ENCODE data around the gene POU4F1. TPM values are rescaled to one million over a fixed set of nuclear protein-coding genes. Genes with fewer than 3 reads are reported as not detected.

The POU4F1 gene
- total and polyA plus RNA-seq, 5 experiments from 2014 or later: not detected

- DNase-seq (no peak), ATAC-seq (no peak)
- H3K4me3 Mint-ChIP-seq: no peak overlapping the region
- H3K9me3 Mint-ChIP-seq: no peaks in the 10 kb centered on the region
- H3K36me3 Mint-ChIP-seq: no peaks in the 10 kb centered on the region
- POLR2A ChIA-PET: no interaction called here
- no peak overlapping the region for H3K27ac Mint-ChIP-seq
- peaks cover 4 to 50% (median 20%) of the 10 kb centered on the region in 5 donors for H3K27me3 Mint-ChIP-seq
- no peaks in the 10 kb centered on the region for H3K4me1 Mint-ChIP-seq
These were observed 36.7 kb downstream of the POU4F1 start for GRCh38 chr13:78566631-78567030.

- POLR2A ChIA-PET: no interaction called here
- Mint-ChIP-seq H3K36me3 (no peaks in the 10 kb centered on the region), H3K9me3 (no peaks in the 10 kb centered on the region), H3K4me3 (no peak overlapping the region), H3K27me3 (peaks cover 8 to 70% (median 26%) of the 10 kb centered on the region in 5 donors), H3K4me1 (no peaks in the 10 kb centered on the region), H3K27ac (no peak overlapping the region)
- DNase-seq (no peak), ATAC-seq (no peak)
These were observed 41.0 kb downstream of the POU4F1 start for GRCh38 chr13:78562237-78562889.

Other genes with a start within 250 kb of the POU4F1 start
- gene OBI1, start 55.6 kb upstream of the POU4F1 start, total RNA-seq: 10 to 100 TPM; 15.9 to 16.6 TPM
- 10 to 100 TPM in 1 of 3 donors, 1 to 10 TPM in 2; 8.3 to 12.1 (median 9.6) TPM for gene OBI1, start 55.6 kb upstream of the POU4F1 start, polyA plus RNA-seq